ENCODE measurements around the gene TMEM270.

GRCh38 chr7:73887762-73888161 is 26.8 kb downstream of the TMEM270 start:
- TF ChIP-seq CTCF (IDR thresholded peaks at IDR 0.05; ENCODE audit: low read depth, low read length, poor library complexity, severe bottlenecking) (no peak), EZH2phosphoT487 (IDR thresholded peaks at IDR 0.05; ENCODE audit: borderline replicate concordance, low read length) (no peak)

Data from DOHH2 (cell line).